Fibroblast of lung (primary cell): ENCODE measurements around the gene PLXNA4. TPM values are rescaled to one million over a fixed set of nuclear protein-coding genes. Genes with fewer than 3 reads are reported as not detected.

Experiments used
- DNase-seq, 2 donors: peaks; one replicate each; pipeline versions ENCODE4 v3.0.0 to v3.0.0-alpha.2; 2010; ENCODE audit warnings: low read depth in 2 of 2
- H2AFZ ChIP-seq: 2 replicates; pipeline ENCODE4 v1.5.1; 2012; ENCODE audit warnings: low read length, control low read depth, inconsistent platforms
- H3K27ac ChIP-seq: 2 replicates; pipeline ENCODE4 v1.5.1; 2011; ENCODE audit warnings: low read length, control low read depth; ENCODE audit not compliant: insufficient read depth
- H3K27me3 ChIP-seq: 2 replicates; pipeline ENCODE4 v1.5.1; 2011; ENCODE audit warnings: mild to moderate bottlenecking, low read length; ENCODE audit not compliant: control insufficient read depth, insufficient read depth
- H3K36me3 ChIP-seq: 2 replicates; pipeline ENCODE4 v1.5.1; 2011; ENCODE audit warnings: low read length; ENCODE audit not compliant: control insufficient read depth, insufficient read depth
- H3K4me1 ChIP-seq: 2 replicates; pipeline ENCODE4 v1.5.1; 2011; ENCODE audit warnings: low read length; ENCODE audit not compliant: control insufficient read depth, insufficient read depth; ENCODE audit errors: extremely low read depth
- H3K4me2 ChIP-seq: 2 replicates; pipeline ENCODE4 v1.5.1; 2011; ENCODE audit warnings: low read length, control low read depth; ENCODE audit not compliant: insufficient read depth; ENCODE audit errors: extremely low read depth
- H3K4me3 ChIP-seq, 4 experiments: fragments of 200-600 bp in 1 of 4; sonication (generic) in 1 of 4; replicated peaks in 1 of 4; 2 replicates each; pipeline ENCODE4 v1.5.1; 2011 to 2016; ENCODE audit warnings: low read length in 4 of 4, low read depth in 3 of 4, mild to moderate bottlenecking in 3 of 4, control low read depth in 2 of 4, inconsistent platforms in 1 of 4, mixed read lengths in 1 of 4; ENCODE audit not compliant: insufficient read depth in 1 of 4; ENCODE audit errors: control extremely low read depth in 1 of 4
- H3K79me2 ChIP-seq: 2 replicates; pipeline ENCODE4 v1.5.1; 2012; ENCODE audit warnings: mild to moderate bottlenecking, low read length, inconsistent platforms; ENCODE audit not compliant: control insufficient read depth, insufficient read depth
- H3K9ac ChIP-seq: 2 replicates; pipeline ENCODE4 v1.5.1; 2011; ENCODE audit warnings: mild to moderate bottlenecking, low read length, control low read depth; ENCODE audit not compliant: insufficient read depth
- H3K9me3 ChIP-seq: 2 replicates; pipeline ENCODE4 v1.5.1; 2012; ENCODE audit warnings: low read depth, low read length; ENCODE audit not compliant: control insufficient read depth, insufficient read depth
- H4K20me1 ChIP-seq: 2 replicates; pipeline ENCODE4 v1.5.1; 2011; ENCODE audit warnings: low read length; ENCODE audit not compliant: control insufficient read depth, insufficient read depth; ENCODE audit errors: extremely low read depth
- EZH2 ChIP-seq: IDR thresholded peaks from 2 replicates; pipeline ENCODE4 v1.5.1; 2012; ENCODE audit warnings: low read length, control low read depth, mild to moderate bottlenecking; ENCODE audit errors: missing control alignments
- polyA plus RNA-seq, 2 donors: library from polyadenylated mRNA; depleted of rRNA in 1 of 2; stranded (reverse) in 1 of 2; unstranded in 1 of 2; fragments of >200 nt; gene quantifications; 2 replicates each; pipeline ENCODE4 v1.2.1, GENCODE V29; 2011 to 2012; ENCODE audit warnings: missing spikeins in 1 of 2
- total RNA-seq: library from RNA; depleted of rRNA; stranded (reverse); fragments of >200 nt; gene quantifications from 2 replicates; pipeline ENCODE4 v1.2.1, GENCODE V29; 2014
- TF ChIP-seq, protein P1 (sequence below), 2 donors: IDR thresholded peaks in 1 of 2; conservative IDR thresholded peaks in 1 of 2; 1 replicate in 1 of 2; 2 replicates in 1 of 2; pipeline ENCODE4 v1.5.1; 2011 to 2012; ENCODE audit warnings: low read length in 2 of 2, control low read depth in 1 of 2, inconsistent platforms in 1 of 2, low read depth in 1 of 2, mild to moderate bottlenecking in 1 of 2

PLXNA4 gene
- total and polyA plus RNA-seq, 2 donors (not counting 1 experiment from before 2014, with no cell fraction given), result 1.2 to 1.5 TPM

DNA sequence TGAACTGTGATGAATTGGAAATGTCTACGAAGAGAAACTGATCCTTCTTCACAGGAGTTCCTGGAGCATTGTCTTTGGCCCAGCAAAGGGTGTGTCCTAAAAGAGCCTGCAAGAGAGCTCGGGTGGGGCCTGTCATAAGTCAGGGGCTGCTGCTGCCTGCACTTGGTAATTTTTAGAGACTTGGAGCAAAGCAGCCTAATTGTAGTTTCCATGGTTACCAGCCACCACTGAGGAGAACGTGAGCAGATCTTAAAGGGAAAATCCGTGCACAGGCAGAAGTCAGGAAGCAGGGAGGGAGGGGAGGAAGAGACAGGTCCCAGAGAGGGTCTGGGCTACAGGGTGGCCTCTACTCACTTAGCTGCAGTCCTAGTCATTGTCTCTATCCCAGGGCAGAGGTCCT is 463.6 kb downstream of the PLXNA4 start:
- Histone ChIP-seq H3K9me3 (no peaks in the 10 kb centered on the region), H3K9ac (no peak overlapping the region), H2AFZ (no peak overlapping the region), H3K27ac (no peak overlapping the region), H3K4me3 (no peak overlapping the region), H3K27me3 (no peaks in the 10 kb centered on the region), H3K4me2 (no peak overlapping the region), H3K4me1 (peaks cover 5% of the 10 kb centered on the region), H3K79me2 (no peaks in the 10 kb centered on the region), H4K20me1 (no peaks in the 10 kb centered on the region), H3K36me3 (no peaks in the 10 kb centered on the region)
- TF ChIP-seq EZH2, result no peak
- TF ChIP-seq, protein P1, sequence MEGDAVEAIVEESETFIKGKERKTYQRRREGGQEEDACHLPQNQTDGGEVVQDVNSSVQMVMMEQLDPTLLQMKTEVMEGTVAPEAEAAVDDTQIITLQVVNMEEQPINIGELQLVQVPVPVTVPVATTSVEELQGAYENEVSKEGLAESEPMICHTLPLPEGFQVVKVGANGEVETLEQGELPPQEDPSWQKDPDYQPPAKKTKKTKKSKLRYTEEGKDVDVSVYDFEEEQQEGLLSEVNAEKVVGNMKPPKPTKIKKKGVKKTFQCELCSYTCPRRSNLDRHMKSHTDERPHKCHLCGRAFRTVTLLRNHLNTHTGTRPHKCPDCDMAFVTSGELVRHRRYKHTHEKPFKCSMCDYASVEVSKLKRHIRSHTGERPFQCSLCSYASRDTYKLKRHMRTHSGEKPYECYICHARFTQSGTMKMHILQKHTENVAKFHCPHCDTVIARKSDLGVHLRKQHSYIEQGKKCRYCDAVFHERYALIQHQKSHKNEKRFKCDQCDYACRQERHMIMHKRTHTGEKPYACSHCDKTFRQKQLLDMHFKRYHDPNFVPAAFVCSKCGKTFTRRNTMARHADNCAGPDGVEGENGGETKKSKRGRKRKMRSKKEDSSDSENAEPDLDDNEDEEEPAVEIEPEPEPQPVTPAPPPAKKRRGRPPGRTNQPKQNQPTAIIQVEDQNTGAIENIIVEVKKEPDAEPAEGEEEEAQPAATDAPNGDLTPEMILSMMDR (conservative IDR thresholded peaks at IDR 0.05 in 1 of 2, IDR thresholded peaks at IDR 0.05 in 1 of 2; ENCODE audit: low read depth in 1 of 2, low read length in 2 of 2), result no peak
- DNase-seq, result no peak

DNA sequence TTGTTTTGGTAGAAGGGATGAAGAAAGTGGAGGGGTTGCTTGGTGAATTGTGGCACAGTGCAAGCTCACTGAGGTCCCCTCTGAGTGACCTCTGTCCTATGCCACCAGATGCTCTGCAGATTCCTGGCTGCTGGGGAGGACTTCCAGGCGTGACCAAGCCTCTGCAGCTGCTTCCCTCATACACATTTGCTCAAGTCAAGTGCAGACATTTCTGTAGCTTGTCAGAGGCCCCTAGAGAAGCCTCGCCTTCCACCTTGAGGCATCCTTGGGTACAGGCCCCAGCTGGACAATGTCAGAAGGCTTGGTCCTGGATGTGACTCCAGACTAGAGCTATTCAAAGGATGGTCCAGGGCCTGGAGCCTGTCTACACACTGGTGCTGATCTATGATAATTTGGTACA is 464.2 kb downstream of the PLXNA4 start:
- Histone ChIP-seq H3K4me2 (no peak overlapping the region), H4K20me1 (no peaks in the 10 kb centered on the region), H2AFZ (no peak overlapping the region), H3K79me2 (no peaks in the 10 kb centered on the region), H3K27me3 (no peaks in the 10 kb centered on the region), H3K4me3 (no peak overlapping the region), H3K4me1 (peaks cover 3% of the 10 kb centered on the region), H3K9ac (no peak overlapping the region), H3K27ac (no peak overlapping the region), H3K36me3 (no peaks in the 10 kb centered on the region), H3K9me3 (no peaks in the 10 kb centered on the region)
- DNase-seq, result no peak
- TF ChIP-seq, protein P1 (conservative IDR thresholded peaks at IDR 0.05 in 1 of 2, IDR thresholded peaks at IDR 0.05 in 1 of 2; ENCODE audit: low read depth in 1 of 2, low read length in 2 of 2), result no peak

DNA sequence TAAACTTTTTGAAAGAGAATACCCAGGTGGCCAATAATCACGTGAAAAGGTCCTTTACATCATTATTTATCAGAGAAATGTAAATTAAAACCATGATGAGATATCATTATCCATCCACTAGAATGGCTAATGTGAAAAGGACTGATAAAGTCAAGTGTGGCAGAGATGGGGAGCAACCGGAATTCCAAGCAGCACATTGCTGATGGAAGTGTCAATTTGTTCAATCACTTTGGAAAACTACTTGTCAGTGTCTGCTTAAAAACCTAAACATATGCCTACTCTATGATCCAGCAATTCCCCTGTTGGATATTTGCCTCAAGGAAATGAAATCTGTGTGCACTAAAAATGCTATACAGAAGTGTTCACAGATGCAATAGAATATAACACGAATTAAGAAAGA is 465.6 kb downstream of the PLXNA4 start:
- no peak for DNase-seq
- H3K4me1 ChIP-seq, result no peaks in the 10 kb centered on the region
- TF ChIP-seq, protein P1 (conservative IDR thresholded peaks at IDR 0.05 in 1 of 2, IDR thresholded peaks at IDR 0.05 in 1 of 2; ENCODE audit: low read depth in 1 of 2, low read length in 2 of 2), result no peak
- no peak for TF ChIP-seq EZH2
- no peak overlapping the region for H2AFZ ChIP-seq
- H3K9me3 ChIP-seq, result no peaks in the 10 kb centered on the region
- H3K4me2 ChIP-seq, result no peak overlapping the region
- no peak overlapping the region for H3K9ac ChIP-seq
- H3K36me3 ChIP-seq, result no peaks in the 10 kb centered on the region
- H3K27ac ChIP-seq, result no peak overlapping the region
- H3K4me3 ChIP-seq, result no peak overlapping the region
- H3K27me3 ChIP-seq, result no peaks in the 10 kb centered on the region
- H3K79me2 ChIP-seq, result no peaks in the 10 kb centered on the region
- H4K20me1 ChIP-seq, result no peaks in the 10 kb centered on the region
